ENCODE results near the gene P2RX1.
"Not testable (repeated sequence)": the region's sequence is repeated elsewhere in the genome, so short reads cannot be mapped to it uniquely, and the experiment has no call there.

P2RX1 gene

DNA sequence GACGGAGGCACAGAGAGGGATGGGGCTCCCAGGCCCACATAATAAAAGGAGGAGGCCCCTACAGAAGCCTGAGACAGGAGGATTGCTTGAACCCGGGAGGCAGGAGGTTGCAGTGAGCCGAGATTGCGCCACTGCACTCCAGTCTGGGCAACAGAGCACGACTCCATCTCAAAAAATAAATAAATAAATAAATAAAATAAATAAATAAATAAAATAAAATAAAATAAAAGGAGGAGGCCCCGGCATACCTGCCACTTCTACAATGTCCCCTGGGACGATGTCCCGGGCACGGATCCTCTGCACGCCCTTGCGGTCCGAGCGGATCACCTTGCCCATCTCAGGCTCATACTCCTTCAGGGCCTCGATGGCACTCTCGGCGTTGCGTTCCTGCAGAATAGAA is 34.7 kb upstream of the P2RX1 start:
- no peak for DNase-seq

DNA sequence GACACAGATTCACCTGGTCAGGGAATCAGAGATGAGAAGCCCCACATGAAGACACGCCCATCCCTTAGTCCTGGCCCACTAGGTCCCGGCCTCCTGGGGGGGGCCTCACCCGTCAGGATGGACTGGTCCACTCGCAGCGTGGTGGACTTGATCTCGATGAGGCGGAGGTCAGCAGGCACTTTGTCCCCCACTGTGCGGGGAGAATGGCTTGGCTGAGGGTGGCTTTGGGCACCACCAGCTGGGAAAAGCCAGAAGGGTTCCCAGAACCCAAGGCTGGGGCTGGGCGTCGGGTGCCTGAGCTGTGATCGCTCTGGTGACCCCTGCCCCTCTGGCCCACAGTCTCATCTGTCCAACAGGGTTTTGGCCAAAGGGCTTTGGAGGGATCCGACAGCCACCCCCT is 34.3 kb upstream of the P2RX1 start:
- DNase-seq, result no peak

DNA sequence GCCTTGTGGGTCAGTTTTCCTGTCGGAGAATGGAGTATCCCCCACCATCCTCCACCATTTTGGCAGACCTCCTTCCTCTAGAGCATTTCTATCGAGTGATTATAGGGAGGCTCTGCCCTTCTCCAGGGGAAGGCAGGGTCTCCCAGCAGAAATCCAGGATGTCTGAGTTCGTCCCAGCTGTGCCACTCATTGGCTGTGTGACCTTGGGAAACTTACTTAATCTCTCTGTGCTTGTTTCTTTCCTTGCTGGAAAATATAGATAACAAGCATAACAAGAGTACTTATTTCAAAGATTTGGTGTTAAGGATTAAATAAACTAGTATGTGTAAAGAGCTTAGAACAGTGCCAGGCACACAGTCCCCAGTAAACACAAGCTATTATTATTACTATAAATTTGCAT is 33.2 kb upstream of the P2RX1 start:
- DNase-seq, result no peak

DNA sequence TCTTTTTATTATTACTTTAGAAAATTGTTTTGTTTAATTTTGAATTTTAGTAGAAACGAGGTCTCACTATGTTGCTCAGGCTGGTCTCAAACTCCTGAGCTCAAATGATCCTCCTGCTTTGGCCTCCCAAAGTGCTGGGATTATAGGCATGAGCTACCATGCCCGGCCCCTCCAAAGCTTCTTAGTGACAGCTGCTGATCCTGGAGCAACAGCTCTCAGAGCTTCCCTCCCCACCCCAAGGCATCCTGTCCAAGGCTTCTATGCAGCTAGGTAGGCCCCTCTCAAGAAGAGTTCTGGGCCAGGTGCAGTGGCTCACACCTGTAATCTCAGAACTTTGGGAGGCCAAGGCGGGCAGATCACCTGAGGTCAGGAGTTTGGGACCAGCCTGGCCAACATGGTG is 32.3 kb upstream of the P2RX1 start:
- not testable (repeated sequence) for DNase-seq

DNA sequence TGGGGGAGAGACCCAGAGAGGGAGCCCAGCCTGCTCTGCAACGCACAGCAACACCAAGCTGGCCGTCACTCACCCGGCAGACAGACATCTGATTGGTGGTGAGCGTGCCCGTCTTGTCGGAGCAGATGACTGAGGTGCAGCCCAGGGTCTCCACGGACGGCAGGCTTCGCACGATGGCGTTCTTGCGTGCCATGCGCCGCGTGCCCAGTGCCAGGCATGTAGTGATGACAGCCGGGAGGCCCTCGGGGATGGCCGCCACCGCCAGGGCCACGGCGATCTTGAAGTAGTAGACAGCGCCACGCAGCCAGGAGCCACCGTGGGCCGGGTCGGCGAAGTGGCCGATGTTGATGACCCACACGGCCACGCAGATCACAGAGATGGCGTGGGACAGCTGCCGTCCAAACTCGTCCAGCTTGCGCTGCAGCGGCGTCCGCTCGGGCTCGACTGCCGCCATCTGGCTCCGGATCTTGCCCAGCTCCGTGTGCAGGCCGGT is 31.1 kb upstream of the P2RX1 start:
- DNase-seq, result no peak

DNA sequence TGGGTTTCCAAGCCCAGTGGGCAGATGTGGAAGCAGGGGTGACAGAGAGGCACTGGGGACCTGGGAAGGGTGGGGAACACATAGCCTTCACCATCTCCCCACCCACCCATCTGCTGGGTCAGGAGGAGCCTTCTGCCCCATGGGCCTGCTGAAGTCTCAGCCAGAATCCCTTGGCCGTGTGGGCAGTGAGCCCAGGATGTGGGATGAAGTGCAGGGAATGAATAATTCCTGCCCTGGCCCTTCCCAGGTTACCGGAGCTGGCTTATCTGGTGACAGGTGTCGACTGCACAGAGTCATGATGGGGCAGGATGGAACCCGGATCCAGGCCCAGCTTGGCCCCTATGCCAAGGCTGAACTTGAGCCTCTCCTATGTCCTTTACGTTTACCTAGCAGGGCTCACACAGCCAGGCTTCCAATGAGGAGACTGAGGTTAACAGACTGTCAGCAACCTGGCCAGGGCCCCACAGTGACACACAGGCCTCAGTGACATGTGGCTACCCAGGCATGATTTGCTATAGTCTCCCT is 30.5 kb upstream of the P2RX1 start:
- DNase-seq, result no peak

DNA sequence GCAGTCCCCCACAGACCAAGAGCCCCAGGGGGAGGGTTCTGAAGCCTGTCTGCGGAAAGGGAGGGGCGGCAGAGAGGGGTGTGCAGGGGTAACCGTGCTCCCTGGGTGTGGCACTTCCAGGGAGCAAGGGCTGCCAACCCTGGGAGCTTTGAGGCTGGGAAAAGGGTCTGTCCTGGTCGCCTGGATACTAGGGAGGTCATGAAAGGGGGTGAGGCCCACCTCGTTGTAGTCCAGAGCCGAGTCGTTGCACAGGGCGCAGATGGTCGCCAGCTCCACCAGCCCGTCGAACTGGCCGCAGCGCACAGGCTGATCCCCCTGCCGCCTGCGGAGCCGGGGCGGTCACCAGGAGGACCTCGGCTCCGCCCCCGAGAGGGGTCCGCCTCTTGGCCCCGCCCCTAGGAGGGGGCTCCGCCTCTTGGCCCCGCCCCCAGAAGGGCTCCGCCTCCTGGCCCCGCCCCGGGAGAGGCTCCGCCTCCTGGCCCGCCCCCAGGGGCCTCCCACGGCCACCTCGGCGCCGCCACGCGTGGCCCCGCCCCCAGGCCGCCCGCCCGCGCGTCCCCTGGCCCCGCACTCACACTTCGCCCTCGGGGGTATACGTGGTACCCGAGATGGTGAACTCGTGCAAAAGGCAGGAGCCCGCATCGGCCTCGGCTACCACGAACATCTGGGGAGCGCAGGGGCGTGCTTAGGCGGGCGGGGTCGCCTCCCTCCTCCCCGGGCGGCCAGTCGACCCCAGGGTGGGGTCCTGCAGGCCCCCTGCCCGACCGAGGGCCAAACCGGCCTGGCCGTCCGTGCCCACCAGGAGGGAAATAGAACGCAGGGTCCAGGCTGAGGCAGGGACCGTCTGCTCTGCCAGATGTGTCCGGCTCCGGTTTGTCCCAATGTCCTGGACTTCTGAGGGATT is 28.5 kb upstream of the P2RX1 start:
- no peak for DNase-seq

DNA sequence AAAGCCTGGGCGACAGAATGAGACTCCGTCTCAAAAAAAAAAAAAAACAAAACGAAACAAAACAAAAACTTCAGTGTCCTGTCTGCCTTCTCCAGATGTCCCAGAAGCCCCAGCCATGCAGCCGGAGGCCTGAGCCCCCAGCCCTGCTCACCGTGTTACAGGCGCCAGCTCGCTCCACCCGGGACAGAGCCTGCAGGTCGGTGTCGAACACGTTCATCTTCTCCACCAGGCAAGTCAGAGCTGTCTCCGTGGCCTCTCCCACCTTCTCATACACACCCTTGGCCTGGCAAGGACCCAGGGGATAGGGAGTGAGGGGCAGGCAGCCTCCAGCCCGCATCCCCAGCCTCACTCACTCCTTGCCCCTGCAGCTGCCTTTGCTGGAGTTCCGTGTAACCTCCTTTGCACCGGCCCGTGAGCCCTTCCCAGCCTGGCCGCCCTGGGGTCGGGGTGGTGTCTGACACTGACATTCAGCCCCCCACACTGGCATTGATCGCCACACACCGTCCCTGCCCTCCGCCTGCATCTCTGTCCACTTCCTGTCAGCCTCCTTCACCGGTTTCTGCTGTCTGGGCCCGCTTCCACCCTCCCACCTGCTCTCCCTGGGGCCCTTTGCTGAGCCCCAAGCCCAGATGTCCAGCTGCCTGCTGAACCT is 27.1 kb upstream of the P2RX1 start:
- no peak for DNase-seq

DNA sequence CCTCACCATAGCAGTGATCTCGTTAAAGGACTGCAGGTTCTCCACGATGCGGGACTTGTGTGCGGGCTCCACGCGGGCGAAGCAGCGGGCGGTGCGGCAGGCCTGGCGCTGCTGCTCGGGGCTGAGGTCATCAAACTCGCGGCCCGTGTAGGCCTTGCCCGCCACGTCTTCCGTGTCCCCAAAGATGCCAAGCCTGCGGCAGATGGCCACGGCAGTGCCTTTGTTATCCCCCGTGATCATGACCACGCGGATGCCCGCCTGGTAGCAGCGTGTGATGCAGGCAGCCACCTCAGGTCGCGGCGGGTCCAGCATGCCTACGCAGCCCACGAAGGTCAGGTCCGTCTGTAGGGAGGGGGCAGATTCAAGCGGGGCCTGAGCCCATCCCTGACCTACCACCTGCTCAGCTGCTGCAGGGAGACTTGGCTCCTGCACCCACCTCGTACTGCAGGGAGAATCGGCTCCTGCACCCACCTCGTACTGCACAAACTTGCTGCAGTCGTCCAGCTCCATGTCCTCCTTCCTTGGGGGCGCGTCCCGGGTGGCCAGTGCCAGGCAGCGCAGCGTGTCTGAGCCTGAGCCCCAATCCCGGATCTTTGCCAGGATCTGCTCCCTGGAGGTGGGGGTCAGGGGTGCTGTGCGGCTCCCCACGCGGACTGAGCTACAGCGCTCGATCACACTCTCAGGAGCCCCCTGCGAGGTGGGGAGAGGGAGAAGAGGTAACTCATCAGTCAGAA is 24.9 kb upstream of the P2RX1 start:
- no peak for DNase-seq

DNA sequence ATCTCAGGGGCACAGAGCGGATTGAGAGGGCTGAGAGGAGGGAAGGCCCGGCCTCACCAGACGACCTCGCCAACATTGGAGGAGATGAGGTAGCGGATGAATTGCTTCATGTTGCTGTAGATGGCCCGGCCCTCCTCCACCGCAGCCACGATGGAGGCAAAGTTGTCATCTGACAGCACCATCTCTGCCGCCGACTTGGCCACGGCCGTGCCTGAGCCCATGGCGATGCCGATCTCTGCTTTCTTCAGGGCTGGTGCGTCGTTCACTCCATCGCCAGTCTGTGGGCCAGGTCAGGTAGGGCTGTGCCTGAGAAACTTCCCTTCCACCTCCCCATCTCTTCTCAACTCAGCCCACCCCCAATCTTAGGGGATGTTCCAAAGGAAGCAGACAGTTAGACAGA is 21.1 kb upstream of the P2RX1 start:
- no peak for DNase-seq

DNA sequence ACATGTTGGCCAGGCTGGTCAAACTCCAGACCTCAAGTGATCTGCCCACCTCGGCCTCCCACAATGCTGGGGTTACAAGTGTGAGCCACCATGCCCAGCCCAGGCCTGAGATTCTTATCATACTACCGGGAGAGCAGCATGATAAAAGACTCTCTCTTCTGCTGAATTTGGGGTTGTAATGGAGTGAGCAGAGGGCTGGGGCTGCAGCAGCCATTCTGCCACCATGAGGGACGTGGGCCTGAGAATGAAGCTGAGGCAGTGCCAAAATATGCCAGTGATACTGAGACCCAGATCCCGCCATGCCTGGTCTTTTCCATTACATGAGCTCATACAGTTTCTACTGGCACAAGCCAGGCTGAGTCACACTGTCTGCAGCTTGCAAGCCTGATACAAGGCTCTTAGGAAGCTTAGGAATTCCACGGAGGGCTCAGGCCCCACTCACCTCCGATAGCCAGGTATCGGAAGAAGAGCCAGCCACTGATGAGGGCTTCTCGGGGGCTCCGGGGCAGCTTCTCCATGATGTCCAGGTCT is 19.6 kb upstream of the P2RX1 start:
- DNase-seq, result no peak

DNA sequence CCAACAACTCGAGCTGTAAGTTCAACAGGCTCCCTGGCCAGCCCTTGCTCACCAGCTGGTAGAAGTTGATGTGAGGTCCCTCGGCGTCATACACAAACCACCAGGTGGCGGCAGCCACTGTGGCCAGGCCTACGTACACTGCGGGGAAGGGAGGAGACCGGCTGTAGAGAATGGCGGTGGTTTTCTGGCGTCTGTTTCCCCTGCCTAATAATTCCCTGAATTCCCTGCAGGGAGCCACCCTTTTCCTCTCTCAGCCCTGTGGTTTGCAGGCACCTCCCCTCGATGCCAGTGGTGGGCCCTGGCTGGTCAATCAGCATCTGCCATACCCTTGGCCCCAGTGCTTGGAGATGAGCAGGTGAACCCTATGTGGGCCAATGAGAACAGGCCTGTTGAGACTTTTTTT is 18.9 kb upstream of the P2RX1 start:
- peak; percentile 79 for DNase-seq

DNA sequence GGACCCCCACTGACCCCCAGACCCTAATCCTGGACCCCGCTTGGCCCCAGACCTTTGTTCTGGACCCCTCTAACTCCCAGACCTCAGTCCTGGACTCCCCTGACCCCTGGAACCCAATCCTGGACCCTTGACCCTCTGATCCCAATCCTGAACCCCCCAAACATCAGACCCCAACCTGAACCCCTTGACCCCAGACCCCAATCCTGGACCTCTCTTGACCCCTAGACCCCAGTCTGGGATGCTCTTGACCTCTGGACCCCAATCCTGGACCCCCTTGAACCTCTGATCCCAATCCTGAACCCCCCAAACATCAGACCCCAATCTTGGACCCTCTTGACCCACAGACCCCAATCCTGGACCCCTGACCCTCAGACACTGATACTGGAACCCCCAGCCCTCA is 13.5 kb upstream of the P2RX1 start:
- no peak for DNase-seq

DNA sequence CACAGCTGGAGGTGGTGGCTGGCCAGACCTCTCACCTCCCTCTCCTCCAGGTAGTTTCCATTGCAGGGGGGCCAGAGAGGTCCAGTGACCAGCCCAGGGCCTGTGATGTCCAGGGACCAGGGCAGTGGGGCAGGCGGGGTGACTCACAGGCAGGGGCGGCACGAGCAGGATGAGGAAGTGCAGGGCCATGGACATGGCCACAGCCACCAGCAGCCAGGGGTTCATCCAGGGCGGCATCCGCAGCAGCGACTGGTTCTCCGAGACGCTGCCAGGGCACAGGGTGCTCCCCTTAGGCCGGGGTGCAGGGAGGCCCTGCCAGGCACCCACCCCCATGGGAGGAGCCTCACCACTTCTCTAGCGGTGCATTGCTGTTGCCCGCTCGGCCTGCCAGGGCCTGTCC is 12.9 kb upstream of the P2RX1 start:
- no peak for DNase-seq

DNA sequence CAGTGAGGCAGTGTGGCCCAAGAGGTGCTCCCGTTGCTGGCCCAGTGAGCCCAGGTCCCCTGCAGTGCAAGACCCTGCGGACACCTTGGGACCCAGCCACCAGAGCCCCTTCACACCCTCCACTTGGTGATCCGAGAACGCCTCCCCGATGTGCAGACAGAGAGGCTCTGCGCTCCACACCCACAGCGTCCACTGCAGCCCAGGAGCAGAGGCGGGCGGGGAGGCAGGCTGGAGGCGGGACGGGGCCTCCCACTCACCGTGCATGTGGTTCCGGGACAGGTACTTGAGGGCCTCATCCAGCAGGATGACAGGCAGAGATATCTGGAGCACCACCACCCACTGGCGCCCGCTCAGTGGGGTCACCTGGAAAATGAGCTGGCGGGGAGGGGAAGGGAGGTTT is 12.1 kb upstream of the P2RX1 start:
- DNase-seq, result no peak

DNA sequence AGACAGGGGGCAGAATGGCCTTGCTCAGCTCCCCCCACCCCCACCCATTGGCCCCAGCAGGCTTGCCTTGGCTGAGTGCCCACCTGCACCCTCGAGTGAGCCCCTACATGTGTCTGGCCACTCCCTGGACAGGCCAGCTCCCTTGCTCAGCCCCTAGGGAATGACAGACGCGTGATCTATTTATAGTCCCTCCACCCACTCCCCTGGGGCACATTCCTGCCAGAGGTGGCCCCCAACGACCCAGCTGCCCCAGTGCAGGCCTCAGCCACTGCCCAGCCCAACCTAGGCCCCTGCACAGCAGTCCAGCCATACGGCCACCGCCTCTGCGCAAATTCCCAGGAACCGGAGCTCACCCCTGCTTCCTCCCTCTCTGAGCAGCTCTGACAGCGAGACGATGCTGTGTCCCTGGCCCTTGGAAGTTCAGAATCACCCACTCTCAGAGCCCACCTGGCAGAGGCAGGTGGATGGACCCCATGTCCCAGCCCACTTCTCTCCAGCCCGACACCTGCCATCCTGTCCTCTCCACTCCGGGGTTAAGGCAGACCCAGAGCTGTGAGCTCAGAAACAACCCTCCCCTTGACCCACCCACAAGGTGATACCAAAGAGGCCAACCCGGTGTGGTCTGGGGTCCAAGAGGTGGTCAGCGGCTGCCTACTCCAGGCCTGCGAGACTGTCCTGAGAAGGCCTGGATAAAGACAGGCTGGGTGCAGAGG is 11.5 kb upstream of the P2RX1 start:
- DNase-seq, result no peak

DNA sequence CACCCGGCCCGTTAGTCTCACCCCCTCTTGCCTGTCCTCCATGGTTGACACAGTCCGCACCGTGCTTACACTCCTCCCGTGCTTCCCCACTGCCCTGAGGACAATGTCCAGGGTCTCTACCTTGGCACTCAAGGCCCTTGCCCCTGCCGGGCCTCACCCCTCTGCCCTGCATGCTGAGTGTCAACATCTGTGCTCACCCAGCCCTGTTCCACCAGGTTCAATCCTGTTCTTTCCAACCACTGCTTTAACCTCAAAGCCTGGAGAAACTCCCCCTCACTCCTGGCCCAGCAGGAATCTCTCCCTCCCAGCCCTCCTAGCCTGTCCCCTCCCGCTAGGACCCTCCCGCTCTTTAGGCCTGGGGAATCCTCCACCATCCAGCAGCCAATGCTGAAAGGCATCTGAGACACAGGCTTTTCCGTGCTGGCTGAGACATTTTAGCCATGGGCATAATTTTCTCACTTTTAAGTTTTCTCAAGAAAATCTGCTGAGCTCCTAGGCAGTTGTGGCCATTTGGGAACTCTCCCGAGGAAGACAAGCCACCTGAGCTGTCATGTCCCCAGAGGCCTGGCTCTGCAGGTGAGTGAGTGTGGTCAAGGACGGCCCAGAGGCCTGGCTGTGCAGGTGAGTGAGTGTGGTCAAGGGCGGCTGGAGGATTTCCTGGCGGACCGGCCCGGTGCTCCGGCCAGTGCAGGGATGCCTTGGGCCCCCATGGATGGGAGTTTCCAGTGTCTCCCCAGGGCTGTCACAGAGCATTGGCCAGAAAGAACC is 10.8 kb upstream of the P2RX1 start:
- no peak for DNase-seq

DNA sequence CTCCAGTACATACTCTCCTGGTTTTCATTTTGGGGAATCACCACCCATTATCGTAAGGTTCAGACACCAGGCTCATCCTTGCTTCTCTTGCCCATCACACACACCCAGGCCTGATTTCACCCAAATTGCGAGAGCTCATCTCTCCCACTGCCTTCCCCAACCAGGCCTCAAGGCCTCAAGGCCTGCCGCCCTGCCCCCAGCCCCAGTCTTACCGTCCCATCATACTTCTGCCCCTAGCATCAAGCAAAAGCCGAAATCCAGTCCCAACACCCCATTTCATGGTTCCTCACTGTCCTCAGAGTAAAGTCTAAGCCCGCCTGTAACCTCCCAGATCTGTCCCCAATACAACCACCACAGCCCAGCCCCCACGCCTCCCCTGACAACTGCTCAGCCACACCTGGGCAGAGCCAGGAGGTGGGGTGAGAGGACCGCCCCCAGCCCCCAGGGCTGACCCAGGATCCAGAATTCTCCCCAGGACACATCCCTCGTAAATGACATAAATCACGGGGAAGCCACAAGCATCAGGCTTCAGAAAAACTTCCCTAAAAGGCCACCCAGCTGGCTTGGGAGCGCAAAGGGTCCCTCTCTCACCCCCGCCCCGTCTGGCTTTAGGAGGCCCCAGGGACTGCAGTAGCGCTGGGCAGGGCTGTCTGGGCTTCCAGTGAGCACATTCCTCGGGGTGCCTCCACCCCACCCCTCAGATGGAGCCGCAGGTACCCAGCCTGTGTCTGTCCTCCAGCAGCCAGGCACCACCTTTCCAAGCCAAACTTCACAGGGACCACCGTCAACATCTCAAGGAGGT is 9.6 kb upstream of the P2RX1 start:
- DNase-seq, result no peak

DNA sequence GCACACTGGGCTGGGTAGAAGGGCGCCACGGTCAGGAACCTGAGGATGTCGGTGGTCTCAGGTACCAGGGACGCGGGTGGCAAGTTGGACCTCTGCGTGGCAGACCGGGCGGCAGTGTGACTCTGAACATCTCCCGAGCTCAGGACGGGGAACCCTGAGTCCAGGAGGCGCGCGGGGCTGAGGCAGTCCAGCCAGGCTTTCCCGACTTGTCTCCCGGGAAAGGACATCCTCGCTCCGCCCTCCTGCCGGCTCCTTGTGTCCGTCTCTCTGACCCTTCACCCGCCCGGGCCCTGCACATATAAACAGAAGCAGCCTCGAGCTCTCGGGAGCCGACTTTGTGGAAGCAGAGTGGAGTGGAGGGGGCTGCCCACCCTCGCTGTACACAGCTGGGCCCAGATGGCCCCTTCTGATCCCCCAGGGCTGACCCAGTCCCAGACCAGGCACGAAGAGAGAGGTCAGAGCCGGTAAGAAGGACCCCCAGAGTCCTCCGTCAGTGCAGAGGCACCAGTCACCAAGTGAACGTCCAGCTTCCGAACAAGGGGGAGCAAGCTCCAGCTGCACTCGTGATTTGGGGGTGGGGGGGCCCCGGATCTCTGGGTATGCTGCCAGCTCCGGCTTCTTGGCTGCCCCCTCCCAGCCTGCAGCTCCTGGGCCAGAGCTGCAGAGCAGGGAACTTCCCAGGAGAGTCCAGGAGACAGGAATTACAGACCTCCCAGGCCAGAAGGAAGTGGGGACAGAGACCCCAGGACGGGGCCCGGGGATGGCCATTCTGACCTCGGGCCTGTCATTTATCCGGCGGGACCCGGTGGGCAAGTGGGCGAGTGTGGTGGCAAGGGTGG is 8.5 kb upstream of the P2RX1 start:
- no peak for DNase-seq
